CD4-positive, alpha-beta T cell (primary cell): ENCODE data around the gene TTC29. TPM values are rescaled to one million over a fixed set of nuclear protein-coding genes. Genes with fewer than 3 reads are reported as not detected.

Source experiments
- ATAC-seq: fragments of 200-7000 bp; cut with Tn5 transposase; one replicate; pipeline ENCODE4 v1.10.0; 2022; ENCODE audit warnings: mild to moderate bottlenecking; ENCODE audit not compliant: poor library complexity
- CTCF ChIA-PET: fragments of 350-600 bp; sonication (Branson Sonifier 250); formaldehyde crosslinking; loops from one replicate; lab custom pipeline; 2021; ENCODE audit warnings: antibody characterized with exemption, inconsistent platforms; lab: Charles Lee
- POLR2A ChIA-PET: fragments of 350-600 bp; sonication (Branson Sonifier 250); formaldehyde crosslinking; loops from one replicate; lab custom pipeline; 2021; ENCODE audit warnings: antibody characterized with exemption, inconsistent platforms; lab: Charles Lee
- DNase-seq, 14 experiments: peaks; one replicate each; pipeline ENCODE4 v3.0.0-alpha.2; 2013 to 2020; ENCODE audit warnings: mixed read lengths in 2 of 14
- H3K27ac ChIP-seq, 2 donors: one replicate each; pipeline versions ENCODE4 v1.5.1 to v1.7.0; 2013; ENCODE audit warnings: low read length in 2 of 2, low read depth in 1 of 2, mild to moderate bottlenecking in 1 of 2
- H3K27me3 ChIP-seq, 2 experiments: 1 replicate in 1 of 2; 2 replicates in 1 of 2; pipeline versions ENCODE4 v1.6.1 to v1.7.0; 2013; ENCODE audit warnings: low read length in 2 of 2, control low read depth in 1 of 2, mild to moderate bottlenecking in 1 of 2, moderate library complexity in 1 of 2; ENCODE audit not compliant: insufficient read depth in 2 of 2, control insufficient read depth in 1 of 2
- H3K36me3 ChIP-seq: one replicate; pipeline ENCODE4 v1.6.1; 2013; ENCODE audit warnings: low read length, control low read depth; ENCODE audit not compliant: insufficient read depth
- H3K4me1 ChIP-seq: one replicate; pipeline ENCODE4 v1.6.1; 2013; ENCODE audit warnings: low read length, control low read depth; ENCODE audit not compliant: insufficient read depth
- H3K4me3 ChIP-seq: one replicate; pipeline ENCODE4 v1.5.1; 2013; ENCODE audit warnings: mild to moderate bottlenecking, low read length, moderate library complexity
- H3K9me3 ChIP-seq, 2 experiments: 1 replicate in 1 of 2; 2 replicates in 1 of 2; pipeline versions ENCODE4 v1.6.1 to v1.7.0; 2013; ENCODE audit warnings: low read length in 2 of 2, mild to moderate bottlenecking in 2 of 2, control low read depth in 1 of 2, moderate library complexity in 1 of 2; ENCODE audit not compliant: control insufficient read depth in 1 of 2, insufficient read depth in 1 of 2
- H3K27ac Mint-ChIP-seq: one replicate; pipeline ENCODE4 v1.8.0; 2020; ENCODE audit warnings: mixed read lengths
- H3K27me3 Mint-ChIP-seq: one replicate; pipeline ENCODE4 v1.8.0; 2021; ENCODE audit warnings: mixed read lengths
- H3K36me3 Mint-ChIP-seq: one replicate; pipeline ENCODE4 v1.8.0; 2021; ENCODE audit warnings: low read depth, mixed read lengths
- H3K4me1 Mint-ChIP-seq: one replicate; pipeline ENCODE4 v1.8.0; 2021; ENCODE audit warnings: low read depth, mixed read lengths
- H3K4me3 Mint-ChIP-seq: one replicate; pipeline ENCODE4 v1.8.0; 2020; ENCODE audit warnings: mild to moderate bottlenecking, mixed read lengths
- H3K9me3 Mint-ChIP-seq: one replicate; pipeline ENCODE4 v1.8.0; 2020; ENCODE audit warnings: mixed read lengths
- CTCF ChIP-seq: fragments of 200-600 bp; IDR thresholded peaks from one replicate; pipeline ENCODE4 v1.8.0; 2022; ENCODE audit warnings: antibody characterized with exemption, mild to moderate bottlenecking
- intact Hi-C, 2 experiments: fragments of 100-400 bp; cut with DNase I in 1 of 2; cut with micrococcal nuclease in 1 of 2; formaldehyde crosslinking; loops; one replicate each; pipeline versions ENCODE4 v1.15.1 to v1.9.0; 2023 to 2025; cut with DNase I, micrococcal nuclease
- total RNA-seq, 174 experiments: library from RNA in 2 of 174; stranded (reverse) in 2 of 174; gene quantifications; one replicate each; pipeline ENCODE4 v1.2.3 and lab custom pipeline; 2021 to 2026

TTC29 gene
- total RNA-seq, 2 experiments from 2014 or later, result not detected

- DNase-seq (no peak), ATAC-seq (no peak)
- H3K9me3 Mint-ChIP-seq, result no peaks in the 10 kb centered on the region
- H3K36me3 Mint-ChIP-seq, result no peaks in the 10 kb centered on the region
- H3K27ac ChIP-seq, result no peak overlapping the region
- no peaks in the 10 kb centered on the region for H3K4me1 Mint-ChIP-seq
- peaks cover 2 to 17% of the 10 kb centered on the region in 2 experiments for H3K27me3 ChIP-seq
- CTCF ChIA-PET, result no interaction called here
- peaks cover 17% of the 10 kb centered on the region for H3K27me3 Mint-ChIP-seq
- H3K27ac Mint-ChIP-seq, result no peak overlapping the region
- TF ChIP-seq CTCF, result no peak
- no peak overlapping the region for H3K4me3 ChIP-seq
- intact Hi-C loops, result no loop called here
- no peaks in the 10 kb centered on the region for H3K36me3 ChIP-seq
- H3K4me1 ChIP-seq, result no peaks in the 10 kb centered on the region
- no peaks in the 10 kb centered on the region for H3K9me3 ChIP-seq
- H3K4me3 Mint-ChIP-seq, result no peak overlapping the region
- POLR2A ChIA-PET, result no interaction called here
Measured at GRCh38 chr4:146972036-146972435, 26.4 kb upstream of the TTC29 start.

- Histone ChIP-seq H3K27ac (no peak overlapping the region), H3K4me3 (no peak overlapping the region), H3K9me3 (no peaks in the 10 kb centered on the region), H3K4me1 (no peaks in the 10 kb centered on the region), H3K27me3 (peaks cover 2 to 17% of the 10 kb centered on the region in 2 experiments), H3K36me3 (no peaks in the 10 kb centered on the region)
- Mint-ChIP-seq H3K27me3 (peaks cover 16% of the 10 kb centered on the region), H3K36me3 (no peaks in the 10 kb centered on the region), H3K9me3 (no peaks in the 10 kb centered on the region), H3K27ac (no peak overlapping the region), H3K4me3 (no peak overlapping the region), H3K4me1 (no peaks in the 10 kb centered on the region)
- ATAC-seq (no peak), DNase-seq (no peak)
- ChIA-PET POLR2A (no interaction called here), CTCF (no interaction called here)
- no peak for TF ChIP-seq CTCF
- intact Hi-C loops, result no loop called here
Measured at GRCh38 chr4:146969126-146969525, 23.5 kb upstream of the TTC29 start.

- POLR2A ChIA-PET, result no interaction called here
- no peak for TF ChIP-seq CTCF
- no peak overlapping the region for H3K4me3 Mint-ChIP-seq
- DNase-seq (no peak), ATAC-seq (no peak)
- H3K36me3 Mint-ChIP-seq, result no peaks in the 10 kb centered on the region
- H3K27ac Mint-ChIP-seq, result no peak overlapping the region
- no peaks in the 10 kb centered on the region for H3K9me3 Mint-ChIP-seq
- no peak overlapping the region for H3K27ac ChIP-seq
- no peaks in the 10 kb centered on the region for H3K36me3 ChIP-seq
- intact Hi-C loops, result no loop called here
- CTCF ChIA-PET, result no interaction called here
- no peaks in the 10 kb centered on the region for H3K4me1 ChIP-seq
- no peaks in the 10 kb centered on the region for H3K9me3 ChIP-seq
- H3K4me3 ChIP-seq, result no peak overlapping the region
- H3K4me1 Mint-ChIP-seq, result no peaks in the 10 kb centered on the region
- no peaks in the 10 kb centered on the region for H3K27me3 ChIP-seq
- H3K27me3 Mint-ChIP-seq, result peaks cover 31% of the 10 kb centered on the region
Measured at GRCh38 chr4:146960634-146961033, 15.0 kb upstream of the TTC29 start.
